GM13976 (cell line): Measurements from ENCODE around the gene CYB5D1.

ENCODE experiments used
- DNase-seq: peaks from one replicate; pipeline ENCODE4 v3.0.0; 2012; ENCODE audit warnings: low spot score
- in situ Hi-C: fragments of 300-500 bp; cut with MboI; formaldehyde crosslinking; loops from one replicate; pipeline ENCODE4 v1.12.0; 2022; ENCODE audit warnings: low sequenced_read_pairs, mixed read lengths, inconsistent platforms; ENCODE audit not compliant: unreplicated experiment
- TF ChIP-seq, protein P1 (sequence below): IDR thresholded peaks from 2 replicates; pipeline ENCODE4 v1.5.1; 2012; ENCODE audit warnings: borderline replicate concordance, mild to moderate bottlenecking; ENCODE audit not compliant: insufficient read depth; ENCODE audit errors: extremely low read depth, missing control alignments, control extremely low read depth

The CYB5D1 gene

DNA sequence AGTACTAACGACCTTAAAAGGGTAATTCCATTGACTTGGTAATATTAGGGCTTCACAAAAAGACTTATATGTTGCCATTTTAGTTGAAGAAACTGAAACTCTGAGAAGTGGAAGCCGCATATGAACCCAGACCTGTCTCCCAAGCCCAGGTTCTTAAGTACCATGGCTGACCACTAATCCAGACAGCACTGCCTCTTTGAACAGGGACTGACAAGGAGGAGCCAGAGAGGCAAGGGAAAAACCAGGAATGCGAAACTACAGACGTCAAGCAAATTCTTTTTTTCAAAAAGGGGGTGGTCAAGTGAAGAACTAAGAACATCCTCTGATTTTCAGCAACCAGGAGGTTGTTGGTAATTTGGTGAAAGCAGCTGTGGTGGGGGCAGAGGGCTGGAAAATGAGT lies 15.2 kb downstream of the CYB5D1 start:
- no peak for DNase-seq
- TF ChIP-seq, protein P1, sequence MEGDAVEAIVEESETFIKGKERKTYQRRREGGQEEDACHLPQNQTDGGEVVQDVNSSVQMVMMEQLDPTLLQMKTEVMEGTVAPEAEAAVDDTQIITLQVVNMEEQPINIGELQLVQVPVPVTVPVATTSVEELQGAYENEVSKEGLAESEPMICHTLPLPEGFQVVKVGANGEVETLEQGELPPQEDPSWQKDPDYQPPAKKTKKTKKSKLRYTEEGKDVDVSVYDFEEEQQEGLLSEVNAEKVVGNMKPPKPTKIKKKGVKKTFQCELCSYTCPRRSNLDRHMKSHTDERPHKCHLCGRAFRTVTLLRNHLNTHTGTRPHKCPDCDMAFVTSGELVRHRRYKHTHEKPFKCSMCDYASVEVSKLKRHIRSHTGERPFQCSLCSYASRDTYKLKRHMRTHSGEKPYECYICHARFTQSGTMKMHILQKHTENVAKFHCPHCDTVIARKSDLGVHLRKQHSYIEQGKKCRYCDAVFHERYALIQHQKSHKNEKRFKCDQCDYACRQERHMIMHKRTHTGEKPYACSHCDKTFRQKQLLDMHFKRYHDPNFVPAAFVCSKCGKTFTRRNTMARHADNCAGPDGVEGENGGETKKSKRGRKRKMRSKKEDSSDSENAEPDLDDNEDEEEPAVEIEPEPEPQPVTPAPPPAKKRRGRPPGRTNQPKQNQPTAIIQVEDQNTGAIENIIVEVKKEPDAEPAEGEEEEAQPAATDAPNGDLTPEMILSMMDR = no peak
- in situ Hi-C loops = no loop called here

DNA sequence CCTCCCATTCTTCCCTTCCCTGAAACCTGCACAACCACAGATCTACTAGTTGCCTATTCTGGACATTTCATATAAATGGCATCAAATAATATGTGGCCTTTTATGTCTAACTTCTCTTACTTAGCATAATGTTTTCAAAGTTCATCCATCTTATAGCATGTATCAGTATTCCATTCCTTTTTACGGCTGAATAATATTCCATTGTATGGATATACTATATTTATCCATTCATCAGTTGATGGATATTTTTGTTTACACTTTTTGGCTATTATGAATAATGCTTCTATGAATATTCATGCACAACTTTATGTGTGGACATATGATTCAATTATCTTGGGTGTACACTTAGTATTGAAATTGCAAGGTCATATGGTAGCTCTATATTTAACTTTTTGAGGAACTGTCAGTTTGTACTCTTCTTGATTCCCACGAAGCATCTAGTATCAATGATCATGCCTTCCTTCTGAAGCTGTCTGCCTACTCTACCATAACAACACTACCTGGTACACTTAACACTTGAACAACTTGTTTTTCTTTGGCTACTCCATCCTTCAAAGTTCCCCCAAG lies 18.1 kb downstream of the CYB5D1 start:
- DNase-seq = no peak
- TF ChIP-seq, protein P1 = no peak
- in situ Hi-C loops = no loop called here

DNA sequence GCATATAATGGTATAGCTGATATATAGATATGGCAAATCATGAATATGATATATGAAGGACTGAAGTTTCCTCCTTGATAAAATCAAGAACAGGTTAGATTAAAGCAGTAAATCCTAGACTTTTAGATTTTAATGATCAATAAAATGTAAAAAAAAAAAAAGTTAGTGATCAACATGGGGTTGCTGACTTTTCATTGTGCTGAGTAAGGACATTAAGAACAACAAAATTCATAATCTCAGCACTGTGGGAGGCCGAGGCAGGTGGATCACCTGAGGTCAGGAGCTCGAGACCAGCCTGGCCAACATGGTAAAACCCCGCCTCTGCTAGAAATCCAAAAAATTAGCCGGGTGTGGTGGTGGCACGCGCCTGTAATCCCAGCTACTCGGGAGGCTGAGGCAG lies 20.4 kb downstream of the CYB5D1 start:
- no peak for DNase-seq
- TF ChIP-seq, protein P1 = no peak
- in situ Hi-C loops = no loop called here

DNA sequence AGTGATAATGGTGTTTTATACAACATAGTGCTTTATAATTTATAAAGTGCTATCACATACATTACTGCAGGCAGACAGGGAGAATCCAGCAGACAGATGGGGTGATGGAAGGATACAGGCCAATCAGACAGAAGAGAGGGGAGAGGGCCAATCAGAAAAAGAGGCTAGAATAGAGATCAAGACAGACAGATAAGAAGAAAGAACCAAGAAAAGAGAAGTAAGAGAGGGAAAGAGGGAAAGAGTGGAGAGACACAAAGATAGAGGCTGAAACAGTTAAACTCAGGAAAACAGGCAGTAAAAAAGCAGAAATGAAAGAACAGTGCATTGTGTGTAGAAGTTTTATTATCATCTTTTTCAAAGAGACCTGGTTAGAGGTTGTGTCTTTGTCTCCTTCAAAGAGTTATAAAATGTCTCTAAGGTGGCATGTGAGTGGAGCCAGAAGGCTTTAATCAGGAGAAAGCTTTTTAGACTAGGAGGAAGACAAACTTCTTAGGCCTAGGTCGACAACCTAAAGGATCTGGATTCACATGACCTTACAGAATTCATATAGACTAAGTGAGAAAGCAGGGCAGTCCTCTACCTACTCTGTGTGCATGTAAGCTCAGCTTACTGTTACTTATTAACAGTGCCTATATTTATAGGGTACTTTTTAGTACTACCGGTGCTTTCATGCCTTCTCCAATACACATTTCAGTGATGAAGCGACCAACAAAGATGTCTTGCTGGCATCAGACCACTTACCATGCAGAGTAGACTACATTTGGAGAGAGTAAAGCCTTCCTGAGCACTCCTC lies 22.5 kb downstream of the CYB5D1 start:
- DNase-seq = no peak
- TF ChIP-seq, protein P1 = no peak
- in situ Hi-C loops = no loop called here

DNA sequence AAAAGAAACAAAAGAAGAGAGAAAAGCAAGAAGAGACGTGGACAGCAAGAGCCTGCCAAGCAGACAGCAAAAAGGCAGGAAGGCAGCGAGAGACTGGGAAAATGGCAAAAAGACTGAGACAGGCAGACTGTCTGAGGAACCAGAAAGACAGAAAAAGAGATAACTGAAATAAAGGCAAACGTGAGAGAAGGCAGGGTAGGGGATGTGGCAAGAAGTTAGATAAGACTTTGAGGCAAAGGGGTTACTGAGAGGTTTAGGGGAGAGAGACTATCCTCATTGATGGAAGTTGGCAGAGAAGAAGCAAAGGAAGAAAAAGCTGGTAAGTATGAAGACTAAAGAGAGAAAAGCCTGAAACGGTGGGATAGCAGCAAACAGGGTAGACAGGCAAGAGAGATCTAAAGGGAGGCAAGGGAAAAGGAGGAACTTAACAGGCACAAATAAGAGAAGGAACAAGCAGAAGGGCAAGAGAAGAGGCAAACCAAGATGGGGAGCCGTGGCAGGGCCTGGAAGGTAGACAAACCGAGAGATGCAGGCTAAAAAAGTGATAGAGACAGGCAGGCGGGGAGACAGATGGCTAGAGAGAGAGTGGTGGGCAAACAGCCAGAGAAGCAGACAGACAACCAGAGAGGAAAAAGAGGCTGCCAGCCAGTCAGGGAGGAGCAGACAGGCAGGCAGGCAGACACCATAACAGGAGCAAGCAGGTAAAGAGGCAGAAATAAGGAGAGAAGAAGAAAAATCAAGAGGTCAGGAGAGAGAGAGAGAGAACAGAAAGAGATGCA lies 23.7 kb downstream of the CYB5D1 start:
- no peak for DNase-seq
- TF ChIP-seq, protein P1 = no peak
- in situ Hi-C loops = no loop called here

DNA sequence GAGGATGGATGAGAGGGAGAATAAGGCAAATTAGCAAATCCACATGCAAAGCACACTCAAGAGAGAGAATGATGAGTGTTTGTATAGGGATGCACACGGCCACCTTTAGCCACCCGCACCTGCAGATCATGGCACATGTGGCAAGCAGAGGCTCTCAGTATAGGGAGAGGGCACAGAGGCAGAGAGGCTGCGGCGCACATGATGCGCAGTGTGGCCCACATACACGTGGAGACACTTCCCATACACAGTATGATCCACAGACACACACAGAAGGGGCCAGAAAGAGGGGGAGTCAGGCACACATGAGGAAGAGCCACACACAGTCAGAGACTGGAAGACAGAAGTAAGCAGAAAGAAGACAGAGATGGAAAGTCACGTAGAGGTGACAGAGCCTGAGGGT lies 24.3 kb downstream of the CYB5D1 start:
- TF ChIP-seq, protein P1 = no peak
- in situ Hi-C loops = no loop called here
- no peak for DNase-seq
